GM12878 (cell line): Measurements from ENCODE around the gene TOMM22. TPM values are rescaled to one million over a fixed set of nuclear protein-coding genes. Genes with fewer than 3 reads are reported as not detected.

ENCODE experiments used
- CHD1 ChIP-seq: IDR thresholded peaks from 2 replicates; pipeline ENCODE4 v1.6.1; 2012; ENCODE audit warnings: low read depth, low read length, improper control_type of control experiment
- CREM ChIP-seq: IDR thresholded peaks from 2 replicates; pipeline ENCODE4 v1.6.1; 2014; ENCODE audit warnings: antibody characterized with exemption, low read depth
- EGR1 ChIP-seq, 2 experiments: IDR thresholded peaks; 1 replicate in 1 of 2; 2 replicates in 1 of 2; pipeline ENCODE4 v1.6.1; 2011 to 2012; ENCODE audit warnings: low read depth in 2 of 2, low read length in 2 of 2, borderline replicate concordance in 1 of 2, mild to moderate bottlenecking in 1 of 2, moderate library complexity in 1 of 2
- FOXK2 ChIP-seq: fragments of 450-650 bp; IDR thresholded peaks from 2 replicates; pipeline ENCODE4 v1.6.1; 2017; ENCODE audit warnings: mild to moderate bottlenecking, moderate library complexity
- HDAC6 ChIP-seq: fragments of 200-600 bp; sonication (generic); IDR thresholded peaks from one replicate; pipeline ENCODE4 v1.8.0; 2017; ENCODE audit warnings: antibody characterized with exemption; ENCODE audit not compliant: unreplicated experiment
- IRF4 ChIP-seq: IDR thresholded peaks from 2 replicates; pipeline ENCODE4 v1.6.1; 2011; ENCODE audit warnings: low read depth, low read length
- JUNB ChIP-seq: IDR thresholded peaks from 2 replicates; pipeline ENCODE4 v1.6.1; 2016; ENCODE audit warnings: antibody characterized with exemption, mild to moderate bottlenecking
- JUND ChIP-seq: IDR thresholded peaks from 2 replicates; pipeline ENCODE4 v1.6.1; 2012; ENCODE audit warnings: low read depth, mild to moderate bottlenecking, low read length, improper control_type of control experiment, moderate library complexity
- KDM1A ChIP-seq: fragments of 200-600 bp; sonication (generic); IDR thresholded peaks from 2 replicates; pipeline ENCODE4 v1.6.1; 2016; ENCODE audit warnings: borderline replicate concordance
- MTA2 ChIP-seq: fragments of 450-650 bp; IDR thresholded peaks from 2 replicates; pipeline ENCODE4 v1.6.1; 2016; ENCODE audit warnings: low read depth, mild to moderate bottlenecking, moderate library complexity
- MYB ChIP-seq: fragments of 150-350 bp; IDR thresholded peaks from 2 replicates; pipeline ENCODE4 v1.6.1; 2014; ENCODE audit warnings: mild to moderate bottlenecking, low read depth, low read length, borderline replicate concordance
- NRF1 ChIP-seq: conservative IDR thresholded peaks from 2 replicates; pipeline ENCODE4 v1.6.1; 2011; ENCODE audit warnings: mild to moderate bottlenecking, low read depth, low read length, improper control_type of control experiment
- PAX8 ChIP-seq: fragments of 450-650 bp; IDR thresholded peaks from 2 replicates; pipeline ENCODE4 v1.6.1; 2017; ENCODE audit warnings: mild to moderate bottlenecking, moderate library complexity
- POU2F2 ChIP-seq: IDR thresholded peaks from 3 replicates; pipeline ENCODE4 v1.6.1; 2011; ENCODE audit warnings: low read depth, mild to moderate bottlenecking, low read length, borderline replicate concordance
- SIX5 ChIP-seq: IDR thresholded peaks from 2 replicates; pipeline ENCODE4 v1.6.1; 2011; ENCODE audit warnings: mild to moderate bottlenecking, low read depth, low read length, moderate library complexity; ENCODE audit not compliant: severe bottlenecking
- SMAD1 ChIP-seq: fragments of 450-650 bp; IDR thresholded peaks from 2 replicates; pipeline ENCODE4 v1.6.1; 2018; ENCODE audit warnings: mild to moderate bottlenecking, low read depth; ENCODE audit not compliant: partially characterized antibody
- SRF ChIP-seq, 2 experiments: IDR thresholded peaks; 2 replicates each; pipeline ENCODE4 v1.6.1; 2011; ENCODE audit warnings: low read depth in 2 of 2, low read length in 2 of 2, mild to moderate bottlenecking in 1 of 2, moderate library complexity in 1 of 2
- STAT3 ChIP-seq: IDR thresholded peaks from 2 replicates; pipeline ENCODE4 v1.6.1; 2011; ENCODE audit warnings: low read depth, low read length, improper control_type of control experiment
- SUZ12 ChIP-seq: fragments of 200-600 bp; sonication (generic); IDR thresholded peaks from one replicate; pipeline ENCODE4 v1.6.1; 2018; ENCODE audit warnings: antibody characterized with exemption, mild to moderate bottlenecking; ENCODE audit not compliant: unreplicated experiment
- ZBED1 ChIP-seq: IDR thresholded peaks from 2 replicates; pipeline ENCODE4 v1.6.1; 2016; ENCODE audit warnings: borderline replicate concordance
- polyA plus RNA-seq, 11 experiments: library from polyadenylated mRNA; depleted of rRNA in 4 of 11; unstranded in 6 of 11; stranded (reverse) in 5 of 11; fragments of >200 nt; fragmentation: Nextera tagmentation in 4 of 11; fragmentation: Illumina TruSeq in 1 of 11; extraction: Ambion mirVana in 4 of 11; extraction: Trizol in 1 of 11; gene quantifications; 1 replicate in 1 of 11; 2 replicates in 10 of 11; pipeline versions ENCODE4 v1.2.1 to v1.2.3, GENCODE V29; 2011 to 2016; ENCODE audit warnings: inconsistent platforms in 2 of 11, missing spikeins in 2 of 11, low read depth in 1 of 11
- total RNA-seq, 4 experiments: library from RNA; depleted of rRNA in 3 of 4; stranded (reverse); fragments of >200 nt in 3 of 4; fragmentation: Illumina TruSeq in 1 of 4; extraction: Trizol in 1 of 4; gene quantifications; 2 replicates each; pipeline versions ENCODE4 v1.2.1 to v1.2.3, GENCODE V29; 2013 to 2021
- TF ChIP-seq, protein P1 (sequence below): IDR thresholded peaks from 2 replicates; pipeline ENCODE4 v1.6.1; 2012; ENCODE audit warnings: low read depth, low read length, improper control_type of control experiment
- TF ChIP-seq, protein P2 (sequence below): IDR thresholded peaks from 2 replicates; pipeline ENCODE4 v1.6.1; 2011; ENCODE audit warnings: low read depth, low read length, improper control_type of control experiment, borderline replicate concordance
- TF ChIP-seq, protein P3 (sequence below): fragments of 450-650 bp; IDR thresholded peaks from 2 replicates; pipeline ENCODE4 v1.6.1; 2017; ENCODE audit warnings: borderline replicate concordance
- TF ChIP-seq, protein P4 (sequence below): fragments of 450-650 bp; IDR thresholded peaks from 2 replicates; pipeline ENCODE4 v1.6.1; 2017; ENCODE audit warnings: mild to moderate bottlenecking, moderate library complexity

TOMM22 gene
- total and polyA plus RNA-seq, 10 of the 15 experiments (the other 5 are each of a cell fraction or from before 2014, with no cell fraction given), result 37.6 to 197 (median 94.9) TPM

DNA sequence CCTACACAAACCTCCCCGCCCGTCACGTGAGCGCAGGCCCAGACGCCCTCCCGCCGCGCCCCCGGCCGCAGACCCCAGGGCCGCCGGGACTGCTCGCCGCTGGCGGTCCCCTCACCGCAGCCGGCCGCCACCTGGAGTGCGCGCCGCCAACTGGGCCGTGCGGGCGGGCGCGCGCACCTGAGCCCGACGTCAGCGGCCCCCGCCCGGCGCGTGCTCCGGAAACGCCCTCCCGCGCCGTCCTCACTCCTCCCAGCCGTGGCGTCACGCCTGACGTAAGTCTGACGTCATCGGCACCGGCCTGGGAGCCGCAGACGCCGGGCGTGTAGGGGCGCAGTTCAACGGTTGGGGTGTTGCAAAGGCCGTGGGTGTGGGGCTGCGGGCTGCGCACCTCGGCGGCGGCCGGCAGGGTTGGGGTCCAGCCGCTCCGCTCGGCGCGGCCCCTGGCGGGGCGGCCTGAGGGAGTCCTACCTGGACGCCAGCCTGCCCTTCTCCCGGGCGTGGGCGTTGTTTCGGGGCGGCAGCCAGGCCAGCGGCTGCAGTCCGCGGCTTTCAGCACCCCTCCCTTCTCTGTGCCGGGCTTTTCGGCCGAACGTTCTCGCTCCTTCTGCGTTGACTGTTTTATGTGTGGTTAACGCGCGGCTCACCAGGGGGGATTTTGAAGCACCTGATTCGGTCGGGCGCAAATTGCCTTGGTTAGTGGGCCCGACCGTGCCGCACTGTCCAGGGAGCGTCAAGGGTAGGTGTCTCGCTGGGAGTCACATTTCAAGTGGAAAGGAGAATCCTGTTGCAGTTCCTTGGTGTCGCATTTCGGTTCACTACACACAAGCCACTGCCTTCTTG lies 19.3 kb downstream of the TOMM22 start, which contains the start of gene JOSD1 (continued):
- no peak for TF ChIP-seq SIX5
- peak; percentile 95 for TF ChIP-seq JUND
- no peak for TF ChIP-seq SRF (IDR thresholded peaks at IDR 0.05; ENCODE audit: low read depth in 2 of 2, low read length in 2 of 2)
- no peak for TF ChIP-seq STAT3
- TF ChIP-seq, protein P1, sequence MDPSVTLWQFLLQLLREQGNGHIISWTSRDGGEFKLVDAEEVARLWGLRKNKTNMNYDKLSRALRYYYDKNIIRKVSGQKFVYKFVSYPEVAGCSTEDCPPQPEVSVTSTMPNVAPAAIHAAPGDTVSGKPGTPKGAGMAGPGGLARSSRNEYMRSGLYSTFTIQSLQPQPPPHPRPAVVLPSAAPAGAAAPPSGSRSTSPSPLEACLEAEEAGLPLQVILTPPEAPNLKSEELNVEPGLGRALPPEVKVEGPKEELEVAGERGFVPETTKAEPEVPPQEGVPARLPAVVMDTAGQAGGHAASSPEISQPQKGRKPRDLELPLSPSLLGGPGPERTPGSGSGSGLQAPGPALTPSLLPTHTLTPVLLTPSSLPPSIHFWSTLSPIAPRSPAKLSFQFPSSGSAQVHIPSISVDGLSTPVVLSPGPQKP, result no peak; the same call in 1 of the 2 replicates
- TF ChIP-seq, protein P2, sequence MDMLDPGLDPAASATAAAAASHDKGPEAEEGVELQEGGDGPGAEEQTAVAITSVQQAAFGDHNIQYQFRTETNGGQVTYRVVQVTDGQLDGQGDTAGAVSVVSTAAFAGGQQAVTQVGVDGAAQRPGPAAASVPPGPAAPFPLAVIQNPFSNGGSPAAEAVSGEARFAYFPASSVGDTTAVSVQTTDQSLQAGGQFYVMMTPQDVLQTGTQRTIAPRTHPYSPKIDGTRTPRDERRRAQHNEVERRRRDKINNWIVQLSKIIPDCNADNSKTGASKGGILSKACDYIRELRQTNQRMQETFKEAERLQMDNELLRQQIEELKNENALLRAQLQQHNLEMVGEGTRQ, result no peak; the same call in 1 of the 2 replicates
- TF ChIP-seq, protein P3, sequence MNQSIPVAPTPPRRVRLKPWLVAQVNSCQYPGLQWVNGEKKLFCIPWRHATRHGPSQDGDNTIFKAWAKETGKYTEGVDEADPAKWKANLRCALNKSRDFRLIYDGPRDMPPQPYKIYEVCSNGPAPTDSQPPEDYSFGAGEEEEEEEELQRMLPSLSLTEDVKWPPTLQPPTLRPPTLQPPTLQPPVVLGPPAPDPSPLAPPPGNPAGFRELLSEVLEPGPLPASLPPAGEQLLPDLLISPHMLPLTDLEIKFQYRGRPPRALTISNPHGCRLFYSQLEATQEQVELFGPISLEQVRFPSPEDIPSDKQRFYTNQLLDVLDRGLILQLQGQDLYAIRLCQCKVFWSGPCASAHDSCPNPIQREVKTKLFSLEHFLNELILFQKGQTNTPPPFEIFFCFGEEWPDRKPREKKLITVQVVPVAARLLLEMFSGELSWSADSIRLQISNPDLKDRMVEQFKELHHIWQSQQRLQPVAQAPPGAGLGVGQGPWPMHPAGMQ, result no peak
- TF ChIP-seq NRF1, result no peak; the same call in 1 of the 2 replicates
- no peak for TF ChIP-seq CHD1
- no peak for TF ChIP-seq PAX8
- no peak for TF ChIP-seq ZBED1
- TF ChIP-seq MTA2, result peak; percentile 43
- peak; percentile 65; the same call in 1 of the 2 replicates for TF ChIP-seq MYB
- TF ChIP-seq KDM1A, result no peak
- no peak for TF ChIP-seq HDAC6
- TF ChIP-seq FOXK2, result no peak
- peak; percentile 99 for TF ChIP-seq CREM
- TF ChIP-seq POU2F2, result peak; percentile 60; the same call in 2 of the 3 replicates
- TF ChIP-seq, protein P4, sequence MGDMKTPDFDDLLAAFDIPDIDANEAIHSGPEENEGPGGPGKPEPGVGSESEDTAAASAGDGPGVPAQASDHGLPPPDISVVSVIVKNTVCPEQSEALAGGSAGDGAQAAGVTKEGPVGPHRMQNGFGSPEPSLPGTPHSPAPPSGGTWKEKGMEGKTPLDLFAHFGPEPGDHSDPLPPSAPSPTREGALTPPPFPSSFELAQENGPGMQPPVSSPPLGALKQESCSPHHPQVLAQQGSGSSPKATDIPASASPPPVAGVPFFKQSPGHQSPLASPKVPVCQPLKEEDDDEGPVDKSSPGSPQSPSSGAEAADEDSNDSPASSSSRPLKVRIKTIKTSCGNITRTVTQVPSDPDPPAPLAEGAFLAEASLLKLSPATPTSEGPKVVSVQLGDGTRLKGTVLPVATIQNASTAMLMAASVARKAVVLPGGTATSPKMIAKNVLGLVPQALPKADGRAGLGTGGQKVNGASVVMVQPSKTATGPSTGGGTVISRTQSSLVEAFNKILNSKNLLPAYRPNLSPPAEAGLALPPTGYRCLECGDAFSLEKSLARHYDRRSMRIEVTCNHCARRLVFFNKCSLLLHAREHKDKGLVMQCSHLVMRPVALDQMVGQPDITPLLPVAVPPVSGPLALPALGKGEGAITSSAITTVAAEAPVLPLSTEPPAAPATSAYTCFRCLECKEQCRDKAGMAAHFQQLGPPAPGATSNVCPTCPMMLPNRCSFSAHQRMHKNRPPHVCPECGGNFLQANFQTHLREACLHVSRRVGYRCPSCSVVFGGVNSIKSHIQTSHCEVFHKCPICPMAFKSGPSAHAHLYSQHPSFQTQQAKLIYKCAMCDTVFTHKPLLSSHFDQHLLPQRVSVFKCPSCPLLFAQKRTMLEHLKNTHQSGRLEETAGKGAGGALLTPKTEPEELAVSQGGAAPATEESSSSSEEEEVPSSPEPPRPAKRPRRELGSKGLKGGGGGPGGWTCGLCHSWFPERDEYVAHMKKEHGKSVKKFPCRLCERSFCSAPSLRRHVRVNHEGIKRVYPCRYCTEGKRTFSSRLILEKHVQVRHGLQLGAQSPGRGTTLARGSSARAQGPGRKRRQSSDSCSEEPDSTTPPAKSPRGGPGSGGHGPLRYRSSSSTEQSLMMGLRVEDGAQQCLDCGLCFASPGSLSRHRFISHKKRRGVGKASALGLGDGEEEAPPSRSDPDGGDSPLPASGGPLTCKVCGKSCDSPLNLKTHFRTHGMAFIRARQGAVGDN, result peak; percentile 64; the same call in 1 of the 2 replicates
- no peak for TF ChIP-seq JUNB
- no peak for TF ChIP-seq SMAD1
- TF ChIP-seq SUZ12, result no peak
- TF ChIP-seq EGR1 (IDR thresholded peaks at IDR 0.05; ENCODE audit: borderline replicate concordance in 1 of 2, low read depth in 2 of 2, low read length in 2 of 2), result peak in 1 of 2 experiments; percentile 92; a peak in 2 of 3 replicates
- 0 out of 2 replicates have a peak, but pooled peaks have one; percentile 13 for TF ChIP-seq IRF4
